T-helper 22 cell (primary cell): ENCODE results near the gene KLHL14.

Experiments
- DNase-seq: peaks from one replicate; pipeline ENCODE4 v3.0.0-alpha.2; 2020; ENCODE audit warnings: low read depth

Gene KLHL14

DNA sequence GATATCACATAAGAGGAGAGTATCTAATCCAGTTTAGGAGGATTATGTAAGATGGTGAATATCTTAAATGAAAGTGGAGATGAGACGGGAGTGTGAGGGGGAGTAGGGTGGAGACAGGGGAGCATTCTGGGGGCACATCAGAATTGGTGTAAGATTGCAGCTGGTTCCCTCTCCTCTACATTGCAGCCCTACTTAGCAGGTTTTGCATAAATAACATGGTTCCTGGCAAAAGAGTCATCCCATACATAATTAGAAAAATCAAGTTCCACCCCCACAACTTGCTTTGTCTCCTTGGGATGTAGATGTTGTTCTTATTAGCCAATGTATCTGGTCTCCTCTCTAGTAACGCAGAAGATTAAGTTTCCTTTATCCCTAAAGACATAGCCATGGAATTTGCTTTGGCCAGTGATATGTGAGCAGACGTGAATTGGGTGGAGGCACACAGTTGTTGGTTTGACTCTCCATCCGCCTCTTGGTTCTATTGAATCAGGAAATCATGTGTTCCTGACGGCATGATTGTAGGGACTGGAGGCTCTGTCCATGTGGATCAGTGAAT is 137.9 kb downstream of the KLHL14 start:
- DNase-seq = no peak

GRCh38 chr18:32629981-32630700 is 142.7 kb downstream of the KLHL14 start:
- no peak for DNase-seq

GRCh38 chr18:32629292-32629691 is 143.5 kb downstream of the KLHL14 start:
- DNase-seq = no peak

DNA sequence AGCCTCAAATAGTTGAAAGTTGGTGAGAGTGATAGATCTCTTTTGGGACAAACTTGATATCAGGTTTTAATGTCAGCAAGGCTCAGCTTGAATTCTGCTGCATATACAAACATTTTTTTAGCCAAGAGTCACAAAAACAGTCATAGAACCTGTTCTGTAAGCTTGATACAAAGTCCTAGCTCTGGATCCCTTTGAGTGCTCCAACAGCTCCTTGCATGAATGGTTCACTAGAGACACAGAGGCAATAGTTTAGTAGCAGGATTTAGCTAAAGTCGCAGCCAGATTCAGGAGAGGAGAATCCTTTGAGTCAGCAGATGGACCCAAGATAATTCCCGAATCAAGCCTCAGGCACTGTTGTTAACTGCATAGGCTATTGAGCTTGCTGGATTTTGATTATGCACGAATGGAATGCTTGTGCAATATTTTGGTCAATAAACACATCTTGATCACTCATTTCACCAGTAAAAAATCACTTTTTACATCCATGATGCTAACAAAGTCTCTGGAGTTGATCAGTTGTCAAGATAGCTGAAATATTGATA is 148.6 kb downstream of the KLHL14 start:
- DNase-seq = no peak

DNA sequence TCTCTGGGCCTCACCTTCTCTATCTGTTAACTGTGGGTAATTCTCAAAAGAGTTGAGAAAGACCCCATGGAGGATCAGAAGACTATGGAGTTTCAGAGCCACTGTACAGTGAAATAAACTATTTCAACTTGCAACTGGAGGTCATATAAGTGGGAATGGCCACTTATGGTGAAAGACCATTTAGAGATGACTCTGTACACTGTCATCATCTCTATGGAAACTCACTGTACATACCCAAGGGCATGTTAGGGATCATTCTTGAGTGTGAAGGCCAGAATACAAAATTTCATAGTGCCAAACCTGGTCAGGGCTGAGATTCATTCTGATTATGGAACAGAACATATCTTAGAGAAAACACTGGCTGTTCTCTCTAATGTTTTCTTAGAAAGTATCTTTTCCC is 149.3 kb downstream of the KLHL14 start:
- DNase-seq = no peak
